GM12878 (cell line): Measurements from ENCODE around the gene CCL22.

ENCODE experiments used
- DPF2 ChIP-seq: fragments of 450-650 bp; IDR thresholded peaks from 2 replicates; pipeline ENCODE4 v1.6.1; 2017; ENCODE audit warnings: mild to moderate bottlenecking
- EP300 ChIP-seq, 2 experiments: fragments of 150-350 bp in 1 of 2; IDR thresholded peaks; 2 replicates each; pipeline ENCODE4 v1.6.1; 2011 to 2012; ENCODE audit warnings: low read depth in 2 of 2, low read length in 2 of 2, borderline replicate concordance in 1 of 2, improper control_type of control experiment in 1 of 2, inconsistent platforms in 1 of 2; ENCODE audit not compliant: control insufficient read depth in 1 of 2
- HDAC2 ChIP-seq: fragments of 200-600 bp; sonication (generic); IDR thresholded peaks from 2 replicates; pipeline ENCODE4 v1.6.1; 2017
- NR2C1 ChIP-seq: fragments of 450-650 bp; IDR thresholded peaks from 2 replicates; pipeline ENCODE4 v1.6.1; 2017; ENCODE audit warnings: antibody characterized with exemption, mild to moderate bottlenecking, moderate library complexity
- SMAD1 ChIP-seq: fragments of 450-650 bp; IDR thresholded peaks from 2 replicates; pipeline ENCODE4 v1.6.1; 2018; ENCODE audit warnings: mild to moderate bottlenecking, low read depth; ENCODE audit not compliant: partially characterized antibody
- SREBF2 ChIP-seq: IDR thresholded peaks from 2 replicates; pipeline ENCODE4 v1.6.1; 2012; ENCODE audit warnings: mild to moderate bottlenecking, low read length
- ZNF384 ChIP-seq: IDR thresholded peaks from 2 replicates; pipeline ENCODE4 v1.6.1; 2012; ENCODE audit warnings: low read depth, mild to moderate bottlenecking, low read length, improper control_type of control experiment, borderline replicate concordance
- TF ChIP-seq, protein P1 (sequence below): IDR thresholded peaks from 2 replicates; pipeline ENCODE4 v1.6.1; 2011; ENCODE audit warnings: low read depth, low read length, improper control_type of control experiment, borderline replicate concordance
- TF ChIP-seq, protein P2 (sequence below), 3 experiments: IDR thresholded peaks in 2 of 3; conservative IDR thresholded peaks in 1 of 3; 2 replicates each; pipeline ENCODE4 v1.5.1; 2011; ENCODE audit warnings: low read depth in 3 of 3, low read length in 3 of 3, mild to moderate bottlenecking in 3 of 3, control low read depth in 2 of 3, moderate library complexity in 2 of 3, inconsistent platforms in 1 of 3, mixed read lengths in 1 of 3; ENCODE audit not compliant: control insufficient read depth in 2 of 3, insufficient read depth in 1 of 3; ENCODE audit errors: extremely low read depth in 1 of 3
- TF ChIP-seq, protein P3 (sequence below): fragments of 450-650 bp; IDR thresholded peaks from 2 replicates; pipeline ENCODE4 v1.6.1; 2016; ENCODE audit warnings: mild to moderate bottlenecking
- TF ChIP-seq, protein P4 (sequence below): IDR thresholded peaks from 2 replicates; pipeline ENCODE4 v1.6.1; 2011; ENCODE audit warnings: low read depth, mild to moderate bottlenecking, low read length, moderate library complexity, borderline replicate concordance; ENCODE audit errors: extremely low read depth

DNA sequence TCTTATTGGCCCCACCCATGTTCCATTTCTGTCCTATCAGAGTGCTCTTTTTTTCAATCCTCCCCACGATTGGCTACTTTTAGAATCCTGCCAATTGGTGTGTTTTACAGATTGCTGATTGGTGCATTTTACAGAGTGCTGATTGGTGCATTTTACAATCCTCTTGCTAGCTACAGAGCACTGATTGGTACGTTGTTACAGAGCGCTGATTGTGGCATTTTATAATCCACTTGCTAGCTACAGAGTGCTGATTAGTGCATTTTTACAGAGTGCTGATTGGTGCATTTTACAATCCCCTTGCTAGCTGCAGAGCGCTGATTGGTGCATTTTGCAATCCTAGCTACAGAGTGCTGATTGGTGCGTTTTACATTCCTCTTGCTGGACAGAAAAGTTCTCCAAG is 36.4 kb downstream of the CCL22 start:
- TF ChIP-seq DPF2 (no peak), SMAD1 (no peak), HDAC2 (no peak), ZNF384 (no peak), SREBF2 (no peak), NR2C1 (no peak), EP300 (IDR thresholded peaks at IDR 0.05; ENCODE audit: borderline replicate concordance in 1 of 2, control insufficient read depth in 1 of 2, low read depth in 2 of 2, low read length in 2 of 2) (no peak)
- TF ChIP-seq, protein P1, sequence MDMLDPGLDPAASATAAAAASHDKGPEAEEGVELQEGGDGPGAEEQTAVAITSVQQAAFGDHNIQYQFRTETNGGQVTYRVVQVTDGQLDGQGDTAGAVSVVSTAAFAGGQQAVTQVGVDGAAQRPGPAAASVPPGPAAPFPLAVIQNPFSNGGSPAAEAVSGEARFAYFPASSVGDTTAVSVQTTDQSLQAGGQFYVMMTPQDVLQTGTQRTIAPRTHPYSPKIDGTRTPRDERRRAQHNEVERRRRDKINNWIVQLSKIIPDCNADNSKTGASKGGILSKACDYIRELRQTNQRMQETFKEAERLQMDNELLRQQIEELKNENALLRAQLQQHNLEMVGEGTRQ: no peak
- TF ChIP-seq, protein P2, sequence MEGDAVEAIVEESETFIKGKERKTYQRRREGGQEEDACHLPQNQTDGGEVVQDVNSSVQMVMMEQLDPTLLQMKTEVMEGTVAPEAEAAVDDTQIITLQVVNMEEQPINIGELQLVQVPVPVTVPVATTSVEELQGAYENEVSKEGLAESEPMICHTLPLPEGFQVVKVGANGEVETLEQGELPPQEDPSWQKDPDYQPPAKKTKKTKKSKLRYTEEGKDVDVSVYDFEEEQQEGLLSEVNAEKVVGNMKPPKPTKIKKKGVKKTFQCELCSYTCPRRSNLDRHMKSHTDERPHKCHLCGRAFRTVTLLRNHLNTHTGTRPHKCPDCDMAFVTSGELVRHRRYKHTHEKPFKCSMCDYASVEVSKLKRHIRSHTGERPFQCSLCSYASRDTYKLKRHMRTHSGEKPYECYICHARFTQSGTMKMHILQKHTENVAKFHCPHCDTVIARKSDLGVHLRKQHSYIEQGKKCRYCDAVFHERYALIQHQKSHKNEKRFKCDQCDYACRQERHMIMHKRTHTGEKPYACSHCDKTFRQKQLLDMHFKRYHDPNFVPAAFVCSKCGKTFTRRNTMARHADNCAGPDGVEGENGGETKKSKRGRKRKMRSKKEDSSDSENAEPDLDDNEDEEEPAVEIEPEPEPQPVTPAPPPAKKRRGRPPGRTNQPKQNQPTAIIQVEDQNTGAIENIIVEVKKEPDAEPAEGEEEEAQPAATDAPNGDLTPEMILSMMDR (IDR thresholded peaks at IDR 0.05 in 2 of 3, conservative IDR thresholded peaks at IDR 0.05 in 1 of 3; ENCODE audit: control insufficient read depth in 2 of 3, extremely low read depth in 1 of 3, insufficient read depth in 1 of 3, low read depth in 3 of 3, low read length in 3 of 3): no peak
- TF ChIP-seq, protein P3, sequence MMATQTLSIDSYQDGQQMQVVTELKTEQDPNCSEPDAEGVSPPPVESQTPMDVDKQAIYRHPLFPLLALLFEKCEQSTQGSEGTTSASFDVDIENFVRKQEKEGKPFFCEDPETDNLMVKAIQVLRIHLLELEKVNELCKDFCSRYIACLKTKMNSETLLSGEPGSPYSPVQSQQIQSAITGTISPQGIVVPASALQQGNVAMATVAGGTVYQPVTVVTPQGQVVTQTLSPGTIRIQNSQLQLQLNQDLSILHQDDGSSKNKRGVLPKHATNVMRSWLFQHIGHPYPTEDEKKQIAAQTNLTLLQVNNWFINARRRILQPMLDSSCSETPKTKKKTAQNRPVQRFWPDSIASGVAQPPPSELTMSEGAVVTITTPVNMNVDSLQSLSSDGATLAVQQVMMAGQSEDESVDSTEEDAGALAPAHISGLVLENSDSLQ: no peak
- TF ChIP-seq, protein P4, sequence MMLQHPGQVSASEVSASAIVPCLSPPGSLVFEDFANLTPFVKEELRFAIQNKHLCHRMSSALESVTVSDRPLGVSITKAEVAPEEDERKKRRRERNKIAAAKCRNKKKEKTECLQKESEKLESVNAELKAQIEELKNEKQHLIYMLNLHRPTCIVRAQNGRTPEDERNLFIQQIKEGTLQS: no peak
